HEK293 (cell line): ENCODE results near the gene NKD2.

Source experiments
- ATF2 ChIP-seq: fragments of 450-650 bp; formaldehyde crosslinking; IDR thresholded peaks from 2 replicates; pipeline ENCODE4 v1.5.1; 2016; ENCODE audit warnings: missing biosample characterization, missing genetic modification characterization, low read depth
- CTCF ChIP-seq: fragments of 450-650 bp; formaldehyde crosslinking; IDR thresholded peaks from 2 replicates; pipeline ENCODE4 v1.5.1; 2016; ENCODE audit warnings: missing biosample characterization, missing genetic modification characterization
- FEZF1 ChIP-seq: fragments of 450-650 bp; formaldehyde crosslinking; IDR thresholded peaks from 2 replicates; pipeline ENCODE4 v1.5.1; 2016; ENCODE audit warnings: missing biosample characterization, missing genetic modification characterization
- PBX3 ChIP-seq: sonication (generic); formaldehyde crosslinking; IDR thresholded peaks from 2 replicates; pipeline ENCODE4 v1.8.1; 2022; ENCODE audit warnings: mild to moderate bottlenecking, moderate library complexity, missing genetic modification reagents
- PRDM2 ChIP-seq: fragments of 450-650 bp; formaldehyde crosslinking; IDR thresholded peaks from 2 replicates; pipeline ENCODE4 v1.5.1; 2016; ENCODE audit warnings: missing biosample characterization, missing genetic modification characterization, borderline replicate concordance
- ZBTB26 ChIP-seq: fragments of 450-650 bp; formaldehyde crosslinking; optimal IDR thresholded peaks from 2 replicates; pipeline ENCODE3; 2016; ENCODE audit warnings: missing biosample characterization, mild to moderate bottlenecking, missing genetic modification characterization
- ZNF16 ChIP-seq: fragments of 450-650 bp; formaldehyde crosslinking; IDR thresholded peaks from 2 replicates; pipeline ENCODE4 v1.5.1; 2016; ENCODE audit warnings: low read depth, missing biosample characterization, missing genetic modification characterization
- ZNF24 ChIP-seq: fragments of 450-650 bp; formaldehyde crosslinking; IDR thresholded peaks from 2 replicates; pipeline ENCODE4 v1.5.1; 2016; ENCODE audit warnings: missing biosample characterization, missing genetic modification characterization
- ZNF560 ChIP-seq: fragments of 450-650 bp; formaldehyde crosslinking; IDR thresholded peaks from 2 replicates; pipeline ENCODE4 v1.5.1; 2017; ENCODE audit warnings: missing biosample characterization, missing genetic modification characterization, borderline replicate concordance
- ZNF621 ChIP-seq: fragments of 450-650 bp; formaldehyde crosslinking; IDR thresholded peaks from 2 replicates; pipeline ENCODE4 v1.5.1; 2017; ENCODE audit warnings: missing biosample characterization, missing genetic modification characterization
- ZNF654 ChIP-seq: fragments of 450-650 bp; formaldehyde crosslinking; IDR thresholded peaks from 2 replicates; pipeline ENCODE4 v1.5.1; 2016; ENCODE audit warnings: low read depth, missing biosample characterization, missing genetic modification characterization

- TF ChIP-seq PRDM2 (tag by site-specific recombination) = no peak
- TF ChIP-seq PBX3 = no peak
- no peak for TF ChIP-seq ZNF16 (tag by site-specific recombination)
- TF ChIP-seq ATF2 = no peak
- TF ChIP-seq ZNF560 (tag by site-specific recombination) = no peak
- no peak for TF ChIP-seq ZNF654 (tag by site-specific recombination)
- TF ChIP-seq ZBTB26 = no peak
- TF ChIP-seq FEZF1 (tag by site-specific recombination) = no peak
- no peak for TF ChIP-seq ZNF621
- no peak for TF ChIP-seq CTCF (tag by site-specific recombination)
- no peak for TF ChIP-seq ZNF24 (tag by site-specific recombination)
Observed at GRCh38 chr5:1083823-1084605, 75.4 kb downstream of the NKD2 start.
